Activated T-helper 1 cell treated with anti-CD3 and anti-CD28 coated beads, Interleukin-12 subunit alpha, Interleukin-12 subunit beta, Interleukin-2, Interleukin-4 antibody, amounts not matched to agents 30 ng/mL and 10 ng/mL and 1 ng/mL, durations not matched to agents 14 hours and 24 hours and 36 hours (primary cell): ENCODE results near the gene OR2C3. TPM values are rescaled to one million over a fixed set of nuclear protein-coding genes. Genes with fewer than 3 reads are reported as not detected.

ENCODE experiments used
- DNase-seq: peaks from one replicate; pipeline ENCODE4 v3.0.0; 2021; ENCODE audit warnings: low spot score
- H3K27ac Mint-ChIP-seq: one replicate; pipeline ENCODE4 v1.8.0; 2021; ENCODE audit warnings: mild to moderate bottlenecking, mixed read lengths
- H3K27me3 Mint-ChIP-seq: one replicate; pipeline ENCODE4 v1.8.0; 2022; ENCODE audit warnings: mild to moderate bottlenecking, moderate library complexity, mixed read lengths; ENCODE audit not compliant: insufficient read depth
- H3K36me3 Mint-ChIP-seq: one replicate; pipeline ENCODE4 v1.8.0; 2021; ENCODE audit warnings: low read depth, mixed read lengths
- H3K4me1 Mint-ChIP-seq: one replicate; pipeline ENCODE4 v1.8.0; 2021; ENCODE audit warnings: low read depth, mixed read lengths
- H3K4me3 Mint-ChIP-seq: one replicate; pipeline ENCODE4 v1.8.0; 2021; ENCODE audit warnings: mild to moderate bottlenecking, moderate library complexity, mixed read lengths
- H3K9me3 Mint-ChIP-seq: one replicate; pipeline ENCODE4 v1.8.0; 2021; ENCODE audit warnings: mixed read lengths
- intact Hi-C: fragments of 100-400 bp; cut with micrococcal nuclease; formaldehyde crosslinking; loops from one replicate; pipeline ENCODE4 v1.15.1; 2024
- total RNA-seq: library from RNA; stranded (reverse); gene quantifications from 2 replicates; pipeline ENCODE4 v1.2.3, GENCODE V29; 2022

The OR2C3 gene
- not detected in 2 replicates for total RNA-seq

DNA sequence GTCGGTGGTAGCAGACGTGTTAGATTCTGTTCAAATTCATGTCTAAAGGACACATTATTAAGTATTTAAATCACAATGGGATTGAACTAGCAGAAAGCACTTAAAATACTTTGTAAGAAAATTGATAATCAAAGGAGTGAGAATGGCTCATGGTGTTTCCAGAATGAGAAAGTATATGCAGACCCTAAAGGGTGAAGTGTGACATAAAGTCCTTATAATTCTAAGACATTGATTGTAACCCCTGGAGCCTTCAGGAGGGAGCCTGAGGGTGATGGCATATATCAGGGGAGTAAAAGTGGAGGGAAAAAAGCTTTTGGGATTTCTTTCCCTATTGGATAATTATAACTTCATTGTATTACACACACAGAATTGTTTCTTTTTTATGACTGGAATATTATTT is at the start of gene OR2C3:
OR2C3 (minus strand) TSS at position 101 of the 400 bp plus-strand sequence. CDS start 3,929 bp downstream, outside the sequence.
- Mint-ChIP-seq H3K4me1 (peaks cover 4% of the 10 kb centered on the region), H3K9me3 (no peaks in the 10 kb centered on the region), H3K27ac (no peak within 1 kb of the TSS), H3K27me3 (no peaks in the 10 kb centered on the region), H3K4me3 (no peak within 1 kb of the TSS), H3K36me3 (peaks cover 1% of the 10 kb centered on the region)
- intact Hi-C loops, result no loop called here
- DNase-seq, result no peak

DNA sequence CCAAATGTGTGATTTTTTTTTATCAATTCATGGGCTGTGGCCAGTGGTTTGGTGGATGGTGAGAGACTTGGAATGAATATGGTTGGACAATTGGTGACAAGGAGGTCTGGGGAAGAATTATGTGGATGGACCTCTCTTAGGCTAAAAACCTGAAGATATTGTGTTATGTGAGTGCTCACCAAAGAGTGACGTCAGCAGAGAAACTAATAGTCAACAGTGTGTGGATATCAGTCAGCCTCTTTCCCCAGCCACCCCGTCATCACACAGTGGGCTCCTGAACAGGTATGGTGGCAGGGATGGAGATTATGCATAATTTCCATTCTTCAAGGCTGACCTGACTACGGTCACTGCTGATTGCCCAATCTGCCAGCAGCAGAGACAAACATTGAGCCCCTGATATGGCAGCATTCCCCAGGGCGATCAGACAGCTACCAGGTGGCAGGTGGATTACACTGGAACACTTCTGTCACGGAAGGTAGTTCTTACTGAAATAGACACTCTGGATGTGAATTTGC is 42.8 kb upstream of the OR2C3 start:
- no peaks in the 10 kb centered on the region for H3K36me3 Mint-ChIP-seq
- H3K4me3 Mint-ChIP-seq, result no peak overlapping the region
- intact Hi-C loops, result loop anchor here (5.0 kb wide), 1 partner anchor 207 kb away; no protein-coding TSS in a partner anchor
- no peaks in the 10 kb centered on the region for H3K4me1 Mint-ChIP-seq
- H3K27me3 Mint-ChIP-seq, result no peaks in the 10 kb centered on the region
- no peak for DNase-seq
- no peak overlapping the region for H3K27ac Mint-ChIP-seq
- H3K9me3 Mint-ChIP-seq, result no peaks in the 10 kb centered on the region

DNA sequence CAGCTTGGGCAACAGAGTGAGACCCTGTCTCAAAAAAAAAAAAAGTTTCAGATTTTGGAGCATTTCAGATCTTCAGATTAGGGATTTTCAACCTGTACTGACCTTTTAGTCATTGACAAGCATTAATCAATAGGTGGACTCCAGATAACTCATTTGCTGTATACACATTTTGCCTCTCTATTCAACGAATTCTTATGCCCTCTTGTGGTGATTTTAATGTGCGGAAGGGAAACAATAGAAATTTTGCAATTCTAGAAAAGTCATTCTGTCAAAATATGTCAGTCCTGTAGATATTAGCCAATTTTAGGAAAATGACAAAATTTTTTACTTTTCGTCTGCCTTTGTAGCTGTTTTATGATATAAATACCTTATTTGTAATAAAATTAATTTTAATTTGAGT is 40.3 kb upstream of the OR2C3 start:
- intact Hi-C loops, result loop anchor here (1.0 to 5.0 kb wide), 2 partner anchors 186 to 204 kb away; no protein-coding TSS in a partner anchor
- H3K4me1 Mint-ChIP-seq, result no peaks in the 10 kb centered on the region
- no peak overlapping the region for H3K4me3 Mint-ChIP-seq
- H3K36me3 Mint-ChIP-seq, result no peaks in the 10 kb centered on the region
- H3K9me3 Mint-ChIP-seq, result peaks cover 5% of the 10 kb centered on the region
- DNase-seq, result no peak
- no peak overlapping the region for H3K27ac Mint-ChIP-seq
- H3K27me3 Mint-ChIP-seq, result peaks cover 2% of the 10 kb centered on the region

DNA sequence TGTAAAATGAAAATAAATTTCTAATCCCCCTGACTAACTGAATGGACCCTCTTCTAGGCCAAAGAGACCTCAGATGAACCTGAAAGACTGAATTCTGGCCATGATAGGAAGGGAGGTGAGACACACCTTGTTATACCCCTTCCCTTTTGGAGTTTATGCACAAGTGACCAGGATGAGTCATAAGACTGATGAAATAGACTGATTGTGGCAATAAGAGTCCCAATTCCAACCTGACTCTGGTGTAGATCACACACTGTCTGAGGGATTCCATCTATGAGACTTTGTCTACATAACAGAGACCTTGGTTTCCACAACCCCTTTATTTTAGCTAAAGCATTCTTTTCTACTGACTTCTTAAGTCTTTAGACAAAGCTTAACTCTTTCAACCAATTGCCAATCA is 38.4 kb upstream of the OR2C3 start:
- no peak overlapping the region for H3K27ac Mint-ChIP-seq
- no peak overlapping the region for H3K4me3 Mint-ChIP-seq
- DNase-seq, result no peak
- intact Hi-C loops, result loop anchor here (5.0 kb wide), 1 partner anchor 202 kb away; no protein-coding TSS in a partner anchor
- H3K36me3 Mint-ChIP-seq, result no peaks in the 10 kb centered on the region
- peaks cover 13% of the 10 kb centered on the region for H3K9me3 Mint-ChIP-seq
- no peaks in the 10 kb centered on the region for H3K4me1 Mint-ChIP-seq
- H3K27me3 Mint-ChIP-seq, result peaks cover 2% of the 10 kb centered on the region

DNA sequence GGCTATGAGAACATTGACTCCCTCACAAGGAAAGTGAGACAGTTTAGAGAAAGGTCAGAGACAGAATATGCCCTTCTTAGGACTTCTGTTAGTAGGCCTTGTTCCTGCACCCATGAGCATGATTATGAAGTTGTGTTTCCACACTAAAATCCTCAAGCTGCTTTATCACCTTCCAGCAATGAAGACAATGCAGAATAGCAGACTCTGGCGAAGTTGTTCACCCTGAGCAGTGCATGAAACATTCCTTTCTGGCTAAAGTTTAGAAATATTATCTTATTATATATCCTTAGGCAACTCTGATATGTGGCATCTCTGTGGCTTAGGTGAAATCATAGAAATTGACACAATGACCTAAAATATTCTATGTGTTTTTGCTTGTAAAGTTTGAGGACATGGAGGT is 38.0 kb upstream of the OR2C3 start:
- no peaks in the 10 kb centered on the region for H3K36me3 Mint-ChIP-seq
- H3K27me3 Mint-ChIP-seq, result peaks cover 2% of the 10 kb centered on the region
- intact Hi-C loops, result no loop called here

DNA sequence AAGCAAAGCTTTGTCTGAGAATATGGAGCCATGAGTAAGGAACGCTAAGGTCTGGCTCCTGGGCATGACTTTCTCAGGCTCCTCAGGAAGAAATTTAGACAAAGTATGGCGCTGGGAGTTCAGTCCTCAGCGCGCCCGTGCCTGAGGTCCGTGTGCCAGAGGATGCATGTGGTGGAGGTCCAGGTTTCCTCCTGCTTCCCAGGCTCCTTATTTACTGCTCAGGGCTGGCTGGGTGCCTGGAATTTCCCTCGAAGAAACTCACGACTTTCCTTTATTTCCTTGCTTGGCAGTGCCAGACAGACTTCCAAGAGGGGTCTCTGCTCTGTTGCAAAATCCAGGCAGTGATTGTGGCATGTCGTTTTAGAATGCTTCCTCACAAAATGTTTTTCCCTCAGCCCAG is 26.0 kb upstream of the OR2C3 start:
- Mint-ChIP-seq H3K27me3 (no peaks in the 10 kb centered on the region), H3K27ac (no peak overlapping the region), H3K4me3 (no peak overlapping the region), H3K36me3 (no peaks in the 10 kb centered on the region), H3K4me1 (no peaks in the 10 kb centered on the region), H3K9me3 (no peaks in the 10 kb centered on the region)
- DNase-seq, result no peak
- intact Hi-C loops, result no loop called here

More for the DNA sequence above, 38.0 kb upstream of the OR2C3 start:
- H3K9me3 Mint-ChIP-seq, result peaks cover 13% of the 10 kb centered on the region
- no peak overlapping the region for H3K4me3 Mint-ChIP-seq
- DNase-seq, result no peak
- no peaks in the 10 kb centered on the region for H3K4me1 Mint-ChIP-seq
- no peak overlapping the region for H3K27ac Mint-ChIP-seq

DNA sequence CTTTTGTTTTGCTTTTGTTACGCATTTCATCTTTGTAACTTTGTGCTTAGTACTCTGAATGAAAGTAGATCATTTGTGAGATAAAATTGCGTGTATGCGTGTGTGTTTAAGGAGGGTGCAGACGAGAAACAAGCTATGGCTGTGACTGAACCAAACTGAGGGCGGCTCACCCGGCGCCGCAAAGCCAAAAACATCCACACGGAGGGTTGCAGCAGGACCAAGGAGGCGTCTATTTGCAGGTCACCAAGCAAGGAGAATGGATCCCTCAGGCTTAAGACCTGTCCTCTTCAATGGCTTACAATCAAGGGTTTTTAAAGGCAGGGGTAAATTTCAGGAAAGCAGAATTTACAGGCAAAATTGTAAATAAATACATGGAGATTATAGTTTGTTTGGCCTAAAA is 25.5 kb upstream of the OR2C3 start:
- DNase-seq, result no peak
- H3K4me1 Mint-ChIP-seq, result no peaks in the 10 kb centered on the region
- no peaks in the 10 kb centered on the region for H3K9me3 Mint-ChIP-seq
- no peaks in the 10 kb centered on the region for H3K36me3 Mint-ChIP-seq
- no peak overlapping the region for H3K4me3 Mint-ChIP-seq
- intact Hi-C loops, result no loop called here
- H3K27ac Mint-ChIP-seq, result no peak overlapping the region
- no peaks in the 10 kb centered on the region for H3K27me3 Mint-ChIP-seq

DNA sequence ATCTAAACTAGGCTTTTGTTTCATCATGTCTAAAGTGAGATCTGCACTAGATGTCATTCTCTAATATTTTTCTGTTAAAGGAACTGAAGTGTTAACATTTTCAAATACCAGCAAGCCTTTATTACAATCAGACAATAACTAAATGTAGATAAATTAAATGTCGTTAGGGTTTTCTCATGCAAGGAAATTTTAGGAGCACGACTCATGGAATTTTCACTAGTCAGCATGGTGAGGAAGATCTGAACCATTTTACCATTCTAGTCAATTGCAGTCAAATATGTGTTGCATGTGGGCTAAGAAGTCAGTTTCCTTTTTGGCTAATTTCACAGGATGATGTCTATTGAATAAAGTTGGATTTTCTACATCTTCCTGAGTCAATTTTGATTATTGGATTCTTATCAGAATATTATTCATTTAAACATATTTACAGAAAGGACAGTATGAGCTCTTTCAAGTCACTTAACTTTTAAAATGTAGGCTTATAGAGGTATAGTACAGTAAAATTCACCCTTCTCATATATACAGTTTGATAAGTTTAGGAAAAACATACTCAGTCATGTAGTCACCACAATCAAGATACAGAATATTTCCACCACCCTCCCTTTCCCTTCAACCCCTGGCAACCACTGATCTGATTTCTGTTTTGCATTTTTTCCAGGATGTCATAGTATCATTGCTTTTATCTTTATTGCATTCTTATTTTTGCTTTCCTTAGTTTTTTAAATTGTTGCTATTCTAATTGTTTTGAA is 21.9 kb upstream of the OR2C3 start:
- intact Hi-C loops, result no loop called here
- Mint-ChIP-seq H3K4me3 (no peak overlapping the region), H3K27ac (no peak overlapping the region), H3K9me3 (no peaks in the 10 kb centered on the region), H3K4me1 (no peaks in the 10 kb centered on the region), H3K36me3 (no peaks in the 10 kb centered on the region), H3K27me3 (peaks cover 2% of the 10 kb centered on the region)
- no peak for DNase-seq

DNA sequence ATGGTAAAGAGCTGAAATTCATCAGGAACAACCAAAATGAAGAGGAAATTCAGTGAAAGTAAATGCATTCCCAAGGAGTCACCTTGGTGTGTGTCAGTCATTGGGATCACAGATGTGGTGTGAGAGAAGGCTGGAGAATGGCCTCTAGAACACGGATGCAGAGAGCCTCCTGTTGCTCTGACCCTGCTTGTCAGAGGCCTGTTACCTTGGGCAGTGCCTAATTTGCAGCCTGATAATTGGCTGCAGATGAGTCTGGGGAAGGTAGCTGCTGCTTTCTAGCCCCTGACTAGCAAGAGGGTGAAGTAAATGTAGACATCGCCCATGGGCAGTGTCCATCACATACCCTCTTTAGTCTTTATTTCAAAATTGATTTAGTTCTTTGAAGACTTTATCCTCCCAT is 16.0 kb upstream of the OR2C3 start:
- intact Hi-C loops, result no loop called here
- Mint-ChIP-seq H3K27me3 (peaks cover 5% of the 10 kb centered on the region), H3K4me3 (no peak overlapping the region), H3K27ac (no peak overlapping the region), H3K4me1 (peaks cover 7% of the 10 kb centered on the region), H3K9me3 (no peaks in the 10 kb centered on the region), H3K36me3 (no peaks in the 10 kb centered on the region)
- no peak for DNase-seq

DNA sequence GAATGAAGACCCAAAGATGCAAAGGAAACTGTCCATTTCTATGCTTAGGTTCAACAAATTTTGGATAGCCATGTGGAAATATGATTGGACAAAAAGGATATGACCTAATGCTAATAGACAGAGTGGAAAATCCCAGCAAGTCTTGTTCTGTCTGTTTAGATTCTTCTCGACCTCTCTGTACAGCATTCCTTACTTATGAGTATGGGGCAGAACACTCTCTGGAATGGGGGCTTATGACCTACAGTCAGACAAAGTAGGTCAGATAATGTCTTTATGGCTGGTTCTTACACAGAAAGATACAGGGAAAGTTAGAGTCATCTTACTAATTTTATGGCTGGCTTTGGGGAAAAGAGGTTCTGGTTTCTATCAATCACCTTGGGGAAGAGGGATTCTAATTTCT is 15.5 kb upstream of the OR2C3 start:
- H3K4me3 Mint-ChIP-seq, result no peak overlapping the region
- no peak overlapping the region for H3K27ac Mint-ChIP-seq
- no peaks in the 10 kb centered on the region for H3K9me3 Mint-ChIP-seq
- peaks cover 7% of the 10 kb centered on the region for H3K4me1 Mint-ChIP-seq
- peaks cover 5% of the 10 kb centered on the region for H3K27me3 Mint-ChIP-seq
- intact Hi-C loops, result no loop called here
- DNase-seq, result no peak
- no peaks in the 10 kb centered on the region for H3K36me3 Mint-ChIP-seq

DNA sequence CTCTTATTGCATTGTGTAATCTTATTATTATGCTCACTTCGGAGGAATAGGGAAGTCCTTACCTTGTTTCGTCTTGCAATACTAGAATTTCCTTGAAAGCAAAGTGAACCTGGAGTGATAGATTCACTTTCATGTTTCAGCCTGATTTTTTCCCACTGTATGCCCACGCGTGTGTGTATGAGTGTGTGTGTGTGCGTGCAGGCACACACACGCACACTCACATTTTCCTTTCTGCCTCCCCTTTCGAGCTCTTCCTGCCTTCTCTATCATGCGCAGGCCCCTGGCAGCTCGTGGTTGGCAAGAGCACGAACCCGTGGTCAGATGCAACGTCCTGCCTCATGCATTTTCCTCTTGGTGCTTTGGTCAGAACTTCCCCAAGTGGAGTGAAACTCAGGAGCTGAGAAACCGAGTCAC is 12.5 kb upstream of the OR2C3 start, which contains the start of gene GCSAML:
GCSAML (plus strand) TSS at position 366 of the 414 bp plus-strand sequence. CDS start 58 bp downstream, outside the sequence.
- H3K27ac Mint-ChIP-seq, result no peak within 1 kb of the TSS
- intact Hi-C loops, result no loop called here

DNA sequence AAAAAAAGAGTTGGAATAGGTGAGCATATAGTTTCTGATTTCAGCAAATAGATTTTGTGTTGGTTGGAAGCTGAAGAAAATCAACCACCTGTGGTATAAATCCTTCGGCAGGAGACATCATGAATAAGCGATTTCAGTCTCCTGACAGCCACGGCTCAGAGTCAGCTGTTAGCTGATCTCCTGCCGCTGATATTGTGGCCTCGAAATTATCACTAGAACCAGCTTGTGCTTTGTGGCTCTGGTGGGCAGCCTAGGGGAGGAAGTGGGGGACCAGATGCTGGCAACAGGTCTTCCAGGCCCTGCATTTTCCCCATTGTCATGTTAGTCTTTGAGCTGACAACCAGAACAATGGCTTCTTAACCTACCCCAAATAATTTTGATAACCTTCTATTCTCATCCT is 11.9 kb upstream of the OR2C3 start:
- intact Hi-C loops, result no loop called here
- peaks cover 7% of the 10 kb centered on the region for H3K4me1 Mint-ChIP-seq
- peaks cover 3% of the 10 kb centered on the region for H3K27me3 Mint-ChIP-seq
- no peak overlapping the region for H3K27ac Mint-ChIP-seq
- H3K36me3 Mint-ChIP-seq, result no peaks in the 10 kb centered on the region
- no peaks in the 10 kb centered on the region for H3K9me3 Mint-ChIP-seq
- no peak overlapping the region for H3K4me3 Mint-ChIP-seq
- DNase-seq, result no peak

More for the DNA sequence above, 12.5 kb upstream of the OR2C3 start, which contains the start of gene GCSAML:
- Mint-ChIP-seq H3K9me3 (no peaks in the 10 kb centered on the region), H3K27me3 (peaks cover 3% of the 10 kb centered on the region), H3K4me1 (peaks cover 7% of the 10 kb centered on the region), H3K4me3 (no peak within 1 kb of the TSS), H3K36me3 (no peaks in the 10 kb centered on the region)
- no peak for DNase-seq

DNA sequence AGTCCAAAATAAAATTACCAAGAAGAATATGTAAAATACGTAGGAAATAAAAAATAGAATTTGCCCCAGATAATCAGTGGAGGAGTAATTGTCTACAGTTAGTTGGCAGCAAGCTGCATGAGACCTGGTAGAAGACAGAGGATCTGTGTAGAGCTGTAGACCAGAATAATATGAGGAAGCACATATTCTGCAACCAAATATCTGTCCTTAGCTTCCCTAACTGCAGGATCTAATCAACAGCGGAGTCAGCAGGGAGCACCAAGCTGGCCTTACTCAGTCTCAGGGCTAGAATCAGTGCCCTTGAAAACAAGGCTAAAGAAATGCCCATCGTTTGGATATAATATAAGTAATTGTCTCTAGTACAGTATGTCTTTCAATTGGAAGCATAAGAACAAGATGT is 6.6 kb upstream of the OR2C3 start:
- Mint-ChIP-seq H3K4me3 (no peak overlapping the region), H3K27me3 (peaks cover 2% of the 10 kb centered on the region), H3K9me3 (no peaks in the 10 kb centered on the region), H3K4me1 (peaks cover 4% of the 10 kb centered on the region), H3K27ac (no peak overlapping the region), H3K36me3 (no peaks in the 10 kb centered on the region)
- DNase-seq, result no peak
- intact Hi-C loops, result no loop called here
